Measurements from ENCODE around the gene FKBP5. TPM values are rescaled to one million over a fixed set of nuclear protein-coding genes. Genes with fewer than 3 reads are reported as not detected.
A peak's percentile ranks its signal among the peaks of the same experiment; 100 is the strongest.

FKBP5 gene
- total and polyA plus RNA-seq, 4 donors = 6.9 to 19.9 (median 9.5) TPM

GRCh38 chr6:35629876-35630378, 58.8 kb downstream of the FKBP5 start:
- DNase-seq (ENCODE audit: low read depth in 4 of 6, low spot score in 6 of 6) = no peak
- Histone ChIP-seq H3K4me1 (ENCODE audit: control insufficient read depth, insufficient read depth, low read length) (no peaks in the 10 kb centered on the region), H3K27ac (ENCODE audit: low read depth, low read length) (no peak overlapping the region), H3K4me3 (ENCODE audit: low read depth, low read length) (no peak overlapping the region), H3K27me3 (ENCODE audit: control insufficient read depth, insufficient read depth, low read length) (no peaks in the 10 kb centered on the region), H3K9me3 (ENCODE audit: control insufficient read depth, insufficient read depth, low read length) (no peaks in the 10 kb centered on the region), H3K36me3 (ENCODE audit: control insufficient read depth, insufficient read depth, low read length) (no peaks in the 10 kb centered on the region)
- no CpG with 5 or more reads among the region's 7 CpGs for WGBS (ENCODE audit: insufficient coverage)

- Histone ChIP-seq H3K27ac (ENCODE audit: low read depth, low read length) (no peak overlapping the region), H3K9me3 (ENCODE audit: control insufficient read depth, insufficient read depth, low read length) (no peaks in the 10 kb centered on the region), H3K4me3 (ENCODE audit: low read depth, low read length) (no peak overlapping the region), H3K27me3 (ENCODE audit: control insufficient read depth, insufficient read depth, low read length) (no peaks in the 10 kb centered on the region), H3K4me1 (ENCODE audit: control insufficient read depth, insufficient read depth, low read length) (no peaks in the 10 kb centered on the region), H3K36me3 (ENCODE audit: control insufficient read depth, insufficient read depth, low read length) (no peaks in the 10 kb centered on the region)
- WGBS (ENCODE audit: insufficient coverage) = 100% methylated on average over 1 of the region's 2 CpGs
- DNase-seq (ENCODE audit: low read depth in 4 of 6, low spot score in 6 of 6) = no peak
Observed at GRCh38 chr6:35626401-35626800, 62.3 kb downstream of the FKBP5 start.

- no peaks in the 10 kb centered on the region for H3K9me3 ChIP-seq (ENCODE audit: control insufficient read depth, insufficient read depth, low read length)
- no peak overlapping the region for H3K4me3 ChIP-seq (ENCODE audit: low read depth, low read length)
- DNase-seq (ENCODE audit: low read depth in 4 of 6, low spot score in 6 of 6) = no peak
- no peak overlapping the region for H3K27ac ChIP-seq (ENCODE audit: low read depth, low read length)
- H3K27me3 ChIP-seq (ENCODE audit: control insufficient read depth, insufficient read depth, low read length) = no peaks in the 10 kb centered on the region
- no peaks in the 10 kb centered on the region for H3K4me1 ChIP-seq (ENCODE audit: control insufficient read depth, insufficient read depth, low read length)
- no peaks in the 10 kb centered on the region for H3K36me3 ChIP-seq (ENCODE audit: control insufficient read depth, insufficient read depth, low read length)
- WGBS (ENCODE audit: insufficient coverage) = 96% methylated on average over 7 of the region's 9 CpGs
Observed at GRCh38 chr6:35624341-35625070, 64.2 kb downstream of the FKBP5 start.

GRCh38 chr6:35622283-35622682, 66.4 kb downstream of the FKBP5 start:
- no peaks in the 10 kb centered on the region for H3K4me1 ChIP-seq (ENCODE audit: control insufficient read depth, insufficient read depth, low read length)
- H3K9me3 ChIP-seq (ENCODE audit: control insufficient read depth, insufficient read depth, low read length) = no peaks in the 10 kb centered on the region
- 83% methylated on average over 1 of the region's 4 CpGs for WGBS (ENCODE audit: insufficient coverage)
- H3K4me3 ChIP-seq (ENCODE audit: low read depth, low read length) = no peak overlapping the region
- no peaks in the 10 kb centered on the region for H3K27me3 ChIP-seq (ENCODE audit: control insufficient read depth, insufficient read depth, low read length)
- no peaks in the 10 kb centered on the region for H3K36me3 ChIP-seq (ENCODE audit: control insufficient read depth, insufficient read depth, low read length)
- no peak overlapping the region for H3K27ac ChIP-seq (ENCODE audit: low read depth, low read length)
- DNase-seq (ENCODE audit: low read depth in 4 of 6, low spot score in 6 of 6) = no peak

- Histone ChIP-seq H3K4me3 (ENCODE audit: low read depth, low read length) (no peak overlapping the region), H3K9me3 (ENCODE audit: control insufficient read depth, insufficient read depth, low read length) (no peaks in the 10 kb centered on the region), H3K27ac (ENCODE audit: low read depth, low read length) (no peak overlapping the region), H3K4me1 (ENCODE audit: control insufficient read depth, insufficient read depth, low read length) (no peaks in the 10 kb centered on the region), H3K27me3 (ENCODE audit: control insufficient read depth, insufficient read depth, low read length) (no peaks in the 10 kb centered on the region), H3K36me3 (ENCODE audit: control insufficient read depth, insufficient read depth, low read length) (no peaks in the 10 kb centered on the region)
- WGBS (ENCODE audit: insufficient coverage) = no CpG with 5 or more reads among the region's 1 CpG
- DNase-seq (ENCODE audit: low read depth in 4 of 6, low spot score in 6 of 6) = no peak
Observed at GRCh38 chr6:35620706-35621105, 68.0 kb downstream of the FKBP5 start.

- Histone ChIP-seq H3K4me1 (ENCODE audit: control insufficient read depth, insufficient read depth, low read length) (no peaks in the 10 kb centered on the region), H3K27ac (ENCODE audit: low read depth, low read length) (no peak overlapping the region), H3K36me3 (ENCODE audit: control insufficient read depth, insufficient read depth, low read length) (no peaks in the 10 kb centered on the region), H3K27me3 (ENCODE audit: control insufficient read depth, insufficient read depth, low read length) (no peaks in the 10 kb centered on the region), H3K4me3 (ENCODE audit: low read depth, low read length) (no peak overlapping the region), H3K9me3 (ENCODE audit: control insufficient read depth, insufficient read depth, low read length) (no peaks in the 10 kb centered on the region)
- WGBS (ENCODE audit: insufficient coverage) = no CpG with 5 or more reads among the region's 1 CpG
- DNase-seq (ENCODE audit: low read depth in 4 of 6, low spot score in 6 of 6) = no peak
Observed at GRCh38 chr6:35613762-35614161, 75.0 kb downstream of the FKBP5 start.

GRCh38 chr6:35611240-35611639, 77.5 kb downstream of the FKBP5 start:
- peak in 1 of 6 donors; percentile 80 for DNase-seq (ENCODE audit: low read depth in 4 of 6, low spot score in 6 of 6)
- Histone ChIP-seq H3K27me3 (ENCODE audit: control insufficient read depth, insufficient read depth, low read length) (no peaks in the 10 kb centered on the region), H3K36me3 (ENCODE audit: control insufficient read depth, insufficient read depth, low read length) (no peaks in the 10 kb centered on the region), H3K4me3 (ENCODE audit: low read depth, low read length) (no peak overlapping the region), H3K27ac (ENCODE audit: low read depth, low read length) (no peak overlapping the region), H3K4me1 (ENCODE audit: control insufficient read depth, insufficient read depth, low read length) (no peaks in the 10 kb centered on the region), H3K9me3 (ENCODE audit: control insufficient read depth, insufficient read depth, low read length) (no peaks in the 10 kb centered on the region)
- 100% methylated on average over 1 of the region's 3 CpGs for WGBS (ENCODE audit: insufficient coverage)

GRCh38 chr6:35610830-35611229, 77.9 kb downstream of the FKBP5 start:
- H3K27me3 ChIP-seq (ENCODE audit: control insufficient read depth, insufficient read depth, low read length) = no peaks in the 10 kb centered on the region
- no peak overlapping the region for H3K27ac ChIP-seq (ENCODE audit: low read depth, low read length)
- no peak for DNase-seq (ENCODE audit: low read depth in 4 of 6, low spot score in 6 of 6)
- 100% methylated on average over 2 of the region's 3 CpGs for WGBS (ENCODE audit: insufficient coverage)
- H3K36me3 ChIP-seq (ENCODE audit: control insufficient read depth, insufficient read depth, low read length) = no peaks in the 10 kb centered on the region
- H3K4me3 ChIP-seq (ENCODE audit: low read depth, low read length) = no peak overlapping the region
- H3K9me3 ChIP-seq (ENCODE audit: control insufficient read depth, insufficient read depth, low read length) = no peaks in the 10 kb centered on the region
- no peaks in the 10 kb centered on the region for H3K4me1 ChIP-seq (ENCODE audit: control insufficient read depth, insufficient read depth, low read length)

- no peaks in the 10 kb centered on the region for H3K27me3 ChIP-seq (ENCODE audit: control insufficient read depth, insufficient read depth, low read length)
- no peak overlapping the region for H3K4me3 ChIP-seq (ENCODE audit: low read depth, low read length)
- H3K4me1 ChIP-seq (ENCODE audit: control insufficient read depth, insufficient read depth, low read length) = no peaks in the 10 kb centered on the region
- H3K27ac ChIP-seq (ENCODE audit: low read depth, low read length) = no peak overlapping the region
- WGBS (ENCODE audit: insufficient coverage) = no CpG with 5 or more reads among the region's 1 CpG
- no peaks in the 10 kb centered on the region for H3K9me3 ChIP-seq (ENCODE audit: control insufficient read depth, insufficient read depth, low read length)
- no peaks in the 10 kb centered on the region for H3K36me3 ChIP-seq (ENCODE audit: control insufficient read depth, insufficient read depth, low read length)
- DNase-seq (ENCODE audit: low read depth in 4 of 6, low spot score in 6 of 6) = no peak
Observed at GRCh38 chr6:35609588-35609987, 79.1 kb downstream of the FKBP5 start.

- WGBS (ENCODE audit: insufficient coverage) = 94% methylated on average over 10 of the region's 13 CpGs
- no peaks in the 10 kb centered on the region for H3K9me3 ChIP-seq (ENCODE audit: control insufficient read depth, insufficient read depth, low read length)
- H3K4me3 ChIP-seq (ENCODE audit: low read depth, low read length) = no peak overlapping the region
- no peak for DNase-seq (ENCODE audit: low read depth in 4 of 6, low spot score in 6 of 6)
- H3K36me3 ChIP-seq (ENCODE audit: control insufficient read depth, insufficient read depth, low read length) = no peaks in the 10 kb centered on the region
- H3K4me1 ChIP-seq (ENCODE audit: control insufficient read depth, insufficient read depth, low read length) = no peaks in the 10 kb centered on the region
- no peak overlapping the region for H3K27ac ChIP-seq (ENCODE audit: low read depth, low read length)
- no peaks in the 10 kb centered on the region for H3K27me3 ChIP-seq (ENCODE audit: control insufficient read depth, insufficient read depth, low read length)
Observed at GRCh38 chr6:35607517-35608233, 81.0 kb downstream of the FKBP5 start.

All from spinal cord (tissue), 10 donors.